ENCODE data around the gene SUGP2.

- TF ChIP-seq CTCF (conservative IDR thresholded peaks at IDR 0.05; ENCODE audit: low read depth in 2 of 2) (no peak), REST (IDR thresholded peaks at IDR 0.05; ENCODE audit: unreplicated experiment) (no peak), POLR2AphosphoS5 (IDR thresholded peaks at IDR 0.05; ENCODE audit: low read depth) (no peak), EZH2 (IDR thresholded peaks at IDR 0.05; ENCODE audit: low read depth, unreplicated experiment) (no peak)
Observed at GRCh38 chr19:18969931-18970659, 63.2 kb downstream of the SUGP2 start.

All from GM23338 (cell line).